ENCODE measurements around the gene ZNF862. TPM values are rescaled to one million over a fixed set of nuclear protein-coding genes. Genes with fewer than 3 reads are reported as not detected.

The ZNF862 gene
- polyA plus RNA-seq, 3 donors, result 1.3 to 18.4 (median 2.7) TPM

- Mint-ChIP-seq H3K9me3 (no peaks in the 10 kb centered on the region), H3K4me1 (no peaks in the 10 kb centered on the region), H3K27ac (no peak overlapping the region), H3K27me3 (ENCODE audit: low read depth in 3 of 3) (peaks cover 0 to 4% (median 0%) of the 10 kb centered on the region in 3 donors), H3K36me3 (no peaks in the 10 kb centered on the region), H3K4me3 (no peak overlapping the region)
- H3K4me1 ChIP-seq (ENCODE audit: control insufficient read depth in 1 of 2, insufficient read depth in 2 of 2, low read length in 2 of 2), result no peaks in the 10 kb centered on the region
- no peak overlapping the region for H3K4me2 ChIP-seq (replicated peaks; ENCODE audit: extremely low read depth, low read length, poor library complexity, severe bottlenecking)
- no peak overlapping the region for H3K27ac ChIP-seq (ENCODE audit: low read depth in 1 of 2, low read length in 2 of 2)
- H3K27me3 ChIP-seq (ENCODE audit: control insufficient read depth in 2 of 2, insufficient read depth in 2 of 2, low read length in 2 of 2), result no peaks in the 10 kb centered on the region
- no peak overlapping the region for H2AFZ ChIP-seq (ENCODE audit: insufficient read depth, low read depth, low read length, poor library complexity, severe bottlenecking)
- H3K9ac ChIP-seq (ENCODE audit: insufficient read depth, low read length, poor library complexity, severe bottlenecking), result no peak overlapping the region
- H3K4me3 ChIP-seq (replicated peaks in 1 of 3; ENCODE audit: low read depth in 2 of 3, low read length in 3 of 3), result no peak overlapping the region
- no peak for DNase-seq
- H3K9me3 ChIP-seq (replicated peaks in 1 of 2; ENCODE audit: control insufficient read depth in 1 of 2, insufficient read depth in 1 of 2, low read length in 2 of 2), result no peaks in the 10 kb centered on the region
- 95% methylated on average over 23 of the region's 23 CpGs for WGBS (ENCODE audit: insufficient coverage)
- H3K79me2 ChIP-seq (ENCODE audit: insufficient read depth, low read length), result no peaks in the 10 kb centered on the region
- intact Hi-C loops (cut with micrococcal nuclease), result no loop called here
- TF ChIP-seq CTCF (IDR thresholded peaks at IDR 0.05), result no peak
- no peaks in the 10 kb centered on the region for H4K20me1 ChIP-seq (ENCODE audit: insufficient read depth, low read length)
- no peaks in the 10 kb centered on the region for H3K36me3 ChIP-seq (replicated peaks in 1 of 2; ENCODE audit: control insufficient read depth in 1 of 2, insufficient read depth in 2 of 2, low read length in 2 of 2)
Measured at GRCh38 chr7:149817836-149818535, 20.2 kb upstream of the ZNF862 start.

GRCh38 chr7:149818536-149818840 lies 19.7 kb upstream of the ZNF862 start:
- DNase-seq, result no peak
- Mint-ChIP-seq H3K9me3 (no peaks in the 10 kb centered on the region), H3K4me1 (no peaks in the 10 kb centered on the region), H3K27ac (no peak overlapping the region), H3K36me3 (no peaks in the 10 kb centered on the region), H3K4me3 (no peak overlapping the region), H3K27me3 (ENCODE audit: low read depth in 3 of 3) (peaks cover 0 to 4% (median 0%) of the 10 kb centered on the region in 3 donors)
- TF ChIP-seq CTCF (IDR thresholded peaks at IDR 0.05), result no peak
- Histone ChIP-seq H3K27ac (ENCODE audit: low read depth in 1 of 2, low read length in 2 of 2) (no peak overlapping the region), H3K9ac (ENCODE audit: insufficient read depth, low read length, poor library complexity, severe bottlenecking) (no peak overlapping the region), H3K4me2 (replicated peaks; ENCODE audit: extremely low read depth, low read length, poor library complexity, severe bottlenecking) (no peak overlapping the region), H2AFZ (ENCODE audit: insufficient read depth, low read depth, low read length, poor library complexity, severe bottlenecking) (no peak overlapping the region), H3K9me3 (replicated peaks in 1 of 2; ENCODE audit: control insufficient read depth in 1 of 2, insufficient read depth in 1 of 2, low read length in 2 of 2) (no peaks in the 10 kb centered on the region), H4K20me1 (ENCODE audit: insufficient read depth, low read length) (no peaks in the 10 kb centered on the region), H3K36me3 (replicated peaks in 1 of 2; ENCODE audit: control insufficient read depth in 1 of 2, insufficient read depth in 2 of 2, low read length in 2 of 2) (no peaks in the 10 kb centered on the region), H3K27me3 (ENCODE audit: control insufficient read depth in 2 of 2, insufficient read depth in 2 of 2, low read length in 2 of 2) (no peaks in the 10 kb centered on the region), H3K79me2 (ENCODE audit: insufficient read depth, low read length) (no peaks in the 10 kb centered on the region), H3K4me3 (replicated peaks in 1 of 3; ENCODE audit: low read depth in 2 of 3, low read length in 3 of 3) (no peak overlapping the region), H3K4me1 (ENCODE audit: control insufficient read depth in 1 of 2, insufficient read depth in 2 of 2, low read length in 2 of 2) (no peaks in the 10 kb centered on the region)
- intact Hi-C loops (cut with micrococcal nuclease), result no loop called here
- 89% methylated on average over 8 of the region's 9 CpGs for WGBS (ENCODE audit: insufficient coverage)

Data from CD14-positive monocyte (primary cell).